CD4-positive, alpha-beta T cell (primary cell): ENCODE data around the gene WDR37. TPM values are rescaled to one million over a fixed set of nuclear protein-coding genes. Genes with fewer than 3 reads are reported as not detected.
"Not testable (repeated sequence)": the region's sequence is repeated elsewhere in the genome, so short reads cannot be mapped to it uniquely, and the experiment has no call there.

ENCODE experiments used
- ATAC-seq: fragments of 200-7000 bp; cut with Tn5 transposase; one replicate; pipeline ENCODE4 v1.10.0; 2022; ENCODE audit warnings: mild to moderate bottlenecking; ENCODE audit not compliant: poor library complexity
- CTCF ChIA-PET: fragments of 350-600 bp; sonication (Branson Sonifier 250); formaldehyde crosslinking; loops from one replicate; lab custom pipeline; 2021; ENCODE audit warnings: antibody characterized with exemption, inconsistent platforms; lab: Charles Lee
- POLR2A ChIA-PET: fragments of 350-600 bp; sonication (Branson Sonifier 250); formaldehyde crosslinking; loops from one replicate; lab custom pipeline; 2021; ENCODE audit warnings: antibody characterized with exemption, inconsistent platforms; lab: Charles Lee
- DNase-seq, 14 experiments: peaks; one replicate each; pipeline ENCODE4 v3.0.0-alpha.2; 2013 to 2020; ENCODE audit warnings: mixed read lengths in 2 of 14
- H3K27ac ChIP-seq, 2 donors: one replicate each; pipeline versions ENCODE4 v1.5.1 to v1.7.0; 2013; ENCODE audit warnings: low read length in 2 of 2, low read depth in 1 of 2, mild to moderate bottlenecking in 1 of 2
- H3K27me3 ChIP-seq, 2 experiments: 1 replicate in 1 of 2; 2 replicates in 1 of 2; pipeline versions ENCODE4 v1.6.1 to v1.7.0; 2013; ENCODE audit warnings: low read length in 2 of 2, control low read depth in 1 of 2, mild to moderate bottlenecking in 1 of 2, moderate library complexity in 1 of 2; ENCODE audit not compliant: insufficient read depth in 2 of 2, control insufficient read depth in 1 of 2
- H3K36me3 ChIP-seq: one replicate; pipeline ENCODE4 v1.6.1; 2013; ENCODE audit warnings: low read length, control low read depth; ENCODE audit not compliant: insufficient read depth
- H3K4me1 ChIP-seq: one replicate; pipeline ENCODE4 v1.6.1; 2013; ENCODE audit warnings: low read length, control low read depth; ENCODE audit not compliant: insufficient read depth
- H3K4me3 ChIP-seq: one replicate; pipeline ENCODE4 v1.5.1; 2013; ENCODE audit warnings: mild to moderate bottlenecking, low read length, moderate library complexity
- H3K9me3 ChIP-seq, 2 experiments: 1 replicate in 1 of 2; 2 replicates in 1 of 2; pipeline versions ENCODE4 v1.6.1 to v1.7.0; 2013; ENCODE audit warnings: low read length in 2 of 2, mild to moderate bottlenecking in 2 of 2, control low read depth in 1 of 2, moderate library complexity in 1 of 2; ENCODE audit not compliant: control insufficient read depth in 1 of 2, insufficient read depth in 1 of 2
- H3K27ac Mint-ChIP-seq: one replicate; pipeline ENCODE4 v1.8.0; 2020; ENCODE audit warnings: mixed read lengths
- H3K27me3 Mint-ChIP-seq: one replicate; pipeline ENCODE4 v1.8.0; 2021; ENCODE audit warnings: mixed read lengths
- H3K36me3 Mint-ChIP-seq: one replicate; pipeline ENCODE4 v1.8.0; 2021; ENCODE audit warnings: low read depth, mixed read lengths
- H3K4me1 Mint-ChIP-seq: one replicate; pipeline ENCODE4 v1.8.0; 2021; ENCODE audit warnings: low read depth, mixed read lengths
- H3K4me3 Mint-ChIP-seq: one replicate; pipeline ENCODE4 v1.8.0; 2020; ENCODE audit warnings: mild to moderate bottlenecking, mixed read lengths
- H3K9me3 Mint-ChIP-seq: one replicate; pipeline ENCODE4 v1.8.0; 2020; ENCODE audit warnings: mixed read lengths
- CTCF ChIP-seq: fragments of 200-600 bp; IDR thresholded peaks from one replicate; pipeline ENCODE4 v1.8.0; 2022; ENCODE audit warnings: antibody characterized with exemption, mild to moderate bottlenecking
- intact Hi-C, 2 experiments: fragments of 100-400 bp; cut with DNase I in 1 of 2; cut with micrococcal nuclease in 1 of 2; formaldehyde crosslinking; loops; one replicate each; pipeline versions ENCODE4 v1.15.1 to v1.9.0; 2023 to 2025; cut with DNase I, micrococcal nuclease
- total RNA-seq, 174 experiments: library from RNA in 2 of 174; stranded (reverse) in 2 of 174; gene quantifications; one replicate each; pipeline ENCODE4 v1.2.3 and lab custom pipeline; 2021 to 2026

Gene WDR37
- total RNA-seq, 2 experiments from 2014 or later: 17.0 to 17.7 TPM

GRCh38 chr10:1036341-1036791 lies 19.8 kb upstream of the WDR37 start:
- H3K4me1 ChIP-seq: peaks cover 5% of the 10 kb centered on the region
- Mint-ChIP-seq H3K36me3 (peaks cover 35% of the 10 kb centered on the region), H3K9me3 (no peaks in the 10 kb centered on the region), H3K4me3 (no peak overlapping the region), H3K27me3 (no peaks in the 10 kb centered on the region), H3K4me1 (no peaks in the 10 kb centered on the region), H3K27ac (no peak overlapping the region)
- no peak overlapping the region for H3K27ac ChIP-seq
- DNase-seq (peak in 6 of 14 experiments; percentile 5 to 73 (median 28)), ATAC-seq (peak; percentile 70)
- POLR2A ChIA-PET: interaction anchor here (1.6 kb wide), 1 partner anchor 13 kb away, joined by 5 read pairs; the partner anchor contains the start of gene IDI1
- no peaks in the 10 kb centered on the region for H3K9me3 ChIP-seq
- H3K27me3 ChIP-seq: no peaks in the 10 kb centered on the region
- intact Hi-C loops: no loop called here
- H3K4me3 ChIP-seq: no peak overlapping the region
- H3K36me3 ChIP-seq: peaks cover 27% of the 10 kb centered on the region
- CTCF ChIA-PET: no interaction called here
- no peak for TF ChIP-seq CTCF

GRCh38 chr10:1037098-1037497 lies 19.1 kb upstream of the WDR37 start:
- DNase-seq (no peak), ATAC-seq (no peak)
- Histone ChIP-seq H3K9me3 (no peaks in the 10 kb centered on the region), H3K27me3 (no peaks in the 10 kb centered on the region), H3K4me1 (peaks cover 5% of the 10 kb centered on the region), H3K4me3 (no peak overlapping the region), H3K27ac (no peak overlapping the region), H3K36me3 (peaks cover 35% of the 10 kb centered on the region)
- Mint-ChIP-seq H3K4me1 (no peaks in the 10 kb centered on the region), H3K4me3 (no peak overlapping the region), H3K27me3 (no peaks in the 10 kb centered on the region), H3K9me3 (no peaks in the 10 kb centered on the region), H3K36me3 (peaks cover 42% of the 10 kb centered on the region), H3K27ac (no peak overlapping the region)
- ChIA-PET CTCF (no interaction called here), POLR2A (interaction anchor here (1.2 kb wide), 1 partner anchor 12 kb away, joined by 5 read pairs; the partner anchor contains the start of gene IDI1)
- TF ChIP-seq CTCF: no peak
- intact Hi-C loops: no loop called here

GRCh38 chr10:1038769-1039168 lies 17.4 kb upstream of the WDR37 start:
- CTCF ChIA-PET, H3K27me3 Mint-ChIP-seq, H3K9me3 Mint-ChIP-seq, DNase-seq, POLR2A ChIA-PET, H3K9me3 ChIP-seq, H3K4me3 Mint-ChIP-seq, H3K4me1 Mint-ChIP-seq, H3K4me3 ChIP-seq, H3K27ac Mint-ChIP-seq, H3K27me3 ChIP-seq, H3K27ac ChIP-seq, ATAC-seq, intact Hi-C loops, H3K4me1 ChIP-seq: not testable (repeated sequence)
- peaks cover 42% of the 10 kb centered on the region for H3K36me3 ChIP-seq
- H3K36me3 Mint-ChIP-seq: peaks cover 57% of the 10 kb centered on the region

GRCh38 chr10:1040133-1040532 lies 16.1 kb upstream of the WDR37 start:
- no peak for TF ChIP-seq CTCF
- CTCF ChIA-PET: no interaction called here
- peaks cover 23% of the 10 kb centered on the region for H3K4me1 Mint-ChIP-seq
- intact Hi-C loops: no loop called here
- ATAC-seq: no peak
- H3K4me3 ChIP-seq: no peak overlapping the region
- no peaks in the 10 kb centered on the region for H3K27me3 Mint-ChIP-seq
- H3K27me3 ChIP-seq: no peaks in the 10 kb centered on the region
- peaks cover 42% of the 10 kb centered on the region for H3K36me3 ChIP-seq
- no peaks in the 10 kb centered on the region for H3K9me3 ChIP-seq
- H3K9me3 Mint-ChIP-seq: no peaks in the 10 kb centered on the region
- peaks cover 65% of the 10 kb centered on the region for H3K36me3 Mint-ChIP-seq
- H3K27ac Mint-ChIP-seq: no peak overlapping the region
- no peak for DNase-seq
- no peak overlapping the region for H3K4me3 Mint-ChIP-seq
- H3K27ac ChIP-seq: no peak overlapping the region
- H3K4me1 ChIP-seq: peaks cover 14% of the 10 kb centered on the region
- POLR2A ChIA-PET: no interaction called here
